ENCODE data around the gene PALM3. TPM values are rescaled to one million over a fixed set of nuclear protein-coding genes. Genes with fewer than 3 reads are reported as not detected.
A peak's percentile ranks its signal among the peaks of the same experiment; 100 is the strongest.

PALM3 gene
- total and polyA plus RNA-seq, 10 of the 15 experiments (the other 5 are each of a cell fraction or from before 2014, with no cell fraction given), result 0.07 TPM; not detected in 9

GRCh38 chr19:14005349-14006084 is 56.4 kb downstream of the PALM3 start:
- Histone ChIP-seq H3K79me2 (ENCODE audit: control insufficient read depth, insufficient read depth, low read length) (peaks cover 11% of the 10 kb centered on the region), H3K27me3 (replicated peaks in 1 of 2; ENCODE audit: control insufficient read depth in 2 of 2, insufficient read depth in 2 of 2, low read length in 1 of 2) (no peaks in the 10 kb centered on the region), H3K4me1 (ENCODE audit: control insufficient read depth, insufficient read depth, low read length) (peaks cover 47% of the 10 kb centered on the region), H3K9me3 (replicated peaks; ENCODE audit: control insufficient read depth, insufficient read depth, low read length) (no peaks in the 10 kb centered on the region), H3K4me3 (peak overlapping the region; percentile 79), H3K4me2 (ENCODE audit: control insufficient read depth, insufficient read depth) (peak overlapping the region; percentile 95), H3K27ac (ENCODE audit: control insufficient read depth, insufficient read depth) (peak overlapping the region; percentile 80), H3K9ac (ENCODE audit: control insufficient read depth, insufficient read depth, low read length) (peak overlapping the region; percentile 61), H2AFZ (ENCODE audit: control insufficient read depth, low read depth, low read length) (peak overlapping the region; percentile 85), H3K36me3 (ENCODE audit: control insufficient read depth in 2 of 2, insufficient read depth in 2 of 2, low read length in 1 of 2) (no peaks in the 10 kb centered on the region), H4K20me1 (ENCODE audit: control insufficient read depth, insufficient read depth) (no peaks in the 10 kb centered on the region)
- in situ Hi-C loops (cut with MboI) (no loop called here), intact Hi-C loops (cut with micrococcal nuclease; ENCODE audit: unreplicated experiment) (loop anchor here (2.0 to 10.0 kb wide), 2 partner anchors 19 to 851 kb away; partner anchors contain the start of genes IER2 and STX10)
- SMC1A ChIA-PET (ENCODE audit: uncharacterized antibody, unreplicated experiment), result interaction anchor here (0.6 to 4.0 kb wide), 11 partner anchors 9 to 275 kb away, joined by 3 to 18 read pairs (median 8); partner anchors contain the start of gene IL27RA
- RAD21 ChIA-PET (ENCODE audit: unreplicated experiment), result interaction anchor here (0.8 to 4.6 kb wide), 12 partner anchors 10 to 166 kb away, joined by 3 to 35 read pairs (median 9); partner anchors contain the start of genes ASF1B, DCAF15 and IL27RA
- TSS peak; percentile 87 for BruUV-seq (replicated peaks)
- FAIRE-seq (no peak), ATAC-seq (peak; percentile 70), DNase-seq (ENCODE audit: low read depth, low spot score) (peak; percentile 39)
- WGBS (ENCODE audit: insufficient coverage, insufficient replicate concordance, low lambda C conversion rate, missing lambda C conversion rate), result under 1% methylated on average over 10 of the region's 50 CpGs
- POLR2A ChIA-PET, result interaction anchor here (0.7 to 4.9 kb wide), 15 partner anchors 10 to 99 kb away, joined by 3 to 49 read pairs (median 6); partner anchors contain the start of gene IL27RA
- CTCF ChIA-PET, result interaction anchor here (1.0 to 5.1 kb wide), 9 partner anchors 12 to 131 kb away, joined by 3 to 30 read pairs (median 5); partner anchors contain the start of genes ASF1B, DCAF15 and IL27RA
- TF ChIP-seq RAD51 (IDR thresholded peaks at IDR 0.05) (no peak), RUNX3 (IDR thresholded peaks at IDR 0.05; ENCODE audit: low read length) (peak; percentile 3; the same call in 1 of the 2 replicates), RCOR1 (conservative IDR thresholded peaks at IDR 0.05; ENCODE audit: low read depth, low read length) (0 out of 2 replicates have a peak, but pooled peaks have one; percentile 81), PKNOX1 (IDR thresholded peaks at IDR 0.05) (peak; percentile 43; the same call in 1 of the 2 replicates), EP300 (IDR thresholded peaks at IDR 0.05; ENCODE audit: borderline replicate concordance in 1 of 2, control insufficient read depth in 1 of 2, low read depth in 2 of 2, low read length in 2 of 2) (0 out of 4 replicates have a peak, but pooled peaks of 1 of the 2 experiments have one; percentile 47), CHD1 (IDR thresholded peaks at IDR 0.05; ENCODE audit: low read depth, low read length) (peak; percentile 91; the same call in 1 of the 2 replicates), GATAD2B (conservative IDR thresholded peaks at IDR 0.05; ENCODE audit: low read depth) (0 out of 2 replicates have a peak, but pooled peaks have one; percentile 26), NBN (IDR thresholded peaks at IDR 0.05) (peak; percentile 26), CHD2 (IDR thresholded peaks at IDR 0.05; ENCODE audit: borderline replicate concordance, low read depth, low read length) (no peak; the same call in 1 of the 2 replicates), NR2F1 (conservative IDR thresholded peaks at IDR 0.05) (peak; percentile 18; the same call in 1 of the 2 replicates), SKIL (IDR thresholded peaks at IDR 0.05; ENCODE audit: low read depth, poor library complexity, severe bottlenecking) (no peak), CREM (IDR thresholded peaks at IDR 0.05; ENCODE audit: low read depth) (no peak), BCL3 (IDR thresholded peaks at IDR 0.05; ENCODE audit: borderline replicate concordance, insufficient read depth, low read depth, low read length, poor library complexity, severe bottlenecking) (peak; percentile 7), SP1 (IDR thresholded peaks at IDR 0.05; ENCODE audit: low read depth, low read length) (peak; percentile 36), HCFC1 (IDR thresholded peaks at IDR 0.05; ENCODE audit: low read length) (0 out of 2 replicates have a peak, but pooled peaks have one; percentile 22)
- TF ChIP-seq, protein P1, sequence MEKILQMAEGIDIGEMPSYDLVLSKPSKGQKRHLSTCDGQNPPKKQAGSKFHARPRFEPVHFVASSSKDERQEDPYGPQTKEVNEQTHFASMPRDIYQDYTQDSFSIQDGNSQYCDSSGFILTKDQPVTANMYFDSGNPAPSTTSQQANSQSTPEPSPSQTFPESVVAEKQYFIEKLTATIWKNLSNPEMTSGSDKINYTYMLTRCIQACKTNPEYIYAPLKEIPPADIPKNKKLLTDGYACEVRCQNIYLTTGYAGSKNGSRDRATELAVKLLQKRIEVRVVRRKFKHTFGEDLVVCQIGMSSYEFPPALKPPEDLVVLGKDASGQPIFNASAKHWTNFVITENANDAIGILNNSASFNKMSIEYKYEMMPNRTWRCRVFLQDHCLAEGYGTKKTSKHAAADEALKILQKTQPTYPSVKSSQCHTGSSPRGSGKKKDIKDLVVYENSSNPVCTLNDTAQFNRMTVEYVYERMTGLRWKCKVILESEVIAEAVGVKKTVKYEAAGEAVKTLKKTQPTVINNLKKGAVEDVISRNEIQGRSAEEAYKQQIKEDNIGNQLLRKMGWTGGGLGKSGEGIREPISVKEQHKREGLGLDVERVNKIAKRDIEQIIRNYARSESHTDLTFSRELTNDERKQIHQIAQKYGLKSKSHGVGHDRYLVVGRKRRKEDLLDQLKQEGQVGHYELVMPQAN (conservative IDR thresholded peaks at IDR 0.05), result peak; percentile 30; the same call in 1 of the 2 replicates

All from GM12878 (cell line).